Stimulated activated CD4-positive, alpha-beta T cell treated with anti-CD3 and anti-CD28 coated beads, Interleukin-1b, Interleukin-23, amount 100 ng/mL, for 4 hours (primary cell): Measurements from ENCODE around the gene ZNF525.
A peak's percentile ranks its signal among the peaks of the same experiment; 100 is the strongest.
"Not testable (repeated sequence)": the region's sequence is repeated elsewhere in the genome, so short reads cannot be mapped to it uniquely, and the experiment has no call there.

Source experiments
- DNase-seq, 2 donors: peaks; one replicate each; pipeline ENCODE4 v3.0.0-alpha.2; 2020; ENCODE audit warnings: low read depth in 2 of 2

ZNF525 gene

GRCh38 chr19:53395840-53396524, 30.5 kb downstream of the ZNF525 start:
- DNase-seq = not testable (repeated sequence)

- DNase-seq = no peak
These were observed 31.0 kb downstream of the ZNF525 start for GRCh38 chr19:53396525-53396868.

GRCh38 chr19:53397918-53398317, 32.4 kb downstream of the ZNF525 start:
- DNase-seq = not testable (repeated sequence)

GRCh38 chr19:53409505-53410204, 44.1 kb downstream of the ZNF525 start:
- no peak for DNase-seq

- DNase-seq = not testable (repeated sequence)
These were observed 55.2 kb downstream of the ZNF525 start for GRCh38 chr19:53420520-53421315.

GRCh38 chr19:53422551-53422950, 57.0 kb downstream of the ZNF525 start:
- DNase-seq = no peak

GRCh38 chr19:53423074-53423473, 57.6 kb downstream of the ZNF525 start:
- DNase-seq = not testable (repeated sequence)

- DNase-seq = not testable (repeated sequence)
These were observed 58.2 kb downstream of the ZNF525 start for GRCh38 chr19:53423680-53424079.

GRCh38 chr19:53424968-53425597, 59.6 kb downstream of the ZNF525 start:
- peak; percentile 53 to 63 for DNase-seq

GRCh38 chr19:53431399-53432087, 66.0 kb downstream of the ZNF525 start, which contains the start of gene ZNF761:
TSS of gene ZNF761 (plus strand) at chr19:53431984. CDS start at chr19:53447269, 15,285 bp downstream.
- DNase-seq = peak; percentile 98 to 99

GRCh38 chr19:53432088-53432661, 66.7 kb downstream of the ZNF525 start:
- DNase-seq = peak in 1 of 2 donors; percentile 9
